GM18505 (cell line): ENCODE results near the gene RCC1.
"Not testable (repeated sequence)": the region's sequence is repeated elsewhere in the genome, so short reads cannot be mapped to it uniquely, and the experiment has no call there.

Experiments used
- ATAC-seq: cut with Tn5 transposase; IDR thresholded peaks from one replicate; pipeline ENCODE4 v1.9.1; 2021; ENCODE audit not compliant: unreplicated experiment
- POLR2A ChIP-seq: IDR thresholded peaks from 4 replicates; pipeline ENCODE4 v1.6.1; 2011; ENCODE audit warnings: borderline replicate concordance; ENCODE audit not compliant: insufficient read depth, insufficient read length; ENCODE audit errors: extremely low read depth

The RCC1 gene

DNA sequence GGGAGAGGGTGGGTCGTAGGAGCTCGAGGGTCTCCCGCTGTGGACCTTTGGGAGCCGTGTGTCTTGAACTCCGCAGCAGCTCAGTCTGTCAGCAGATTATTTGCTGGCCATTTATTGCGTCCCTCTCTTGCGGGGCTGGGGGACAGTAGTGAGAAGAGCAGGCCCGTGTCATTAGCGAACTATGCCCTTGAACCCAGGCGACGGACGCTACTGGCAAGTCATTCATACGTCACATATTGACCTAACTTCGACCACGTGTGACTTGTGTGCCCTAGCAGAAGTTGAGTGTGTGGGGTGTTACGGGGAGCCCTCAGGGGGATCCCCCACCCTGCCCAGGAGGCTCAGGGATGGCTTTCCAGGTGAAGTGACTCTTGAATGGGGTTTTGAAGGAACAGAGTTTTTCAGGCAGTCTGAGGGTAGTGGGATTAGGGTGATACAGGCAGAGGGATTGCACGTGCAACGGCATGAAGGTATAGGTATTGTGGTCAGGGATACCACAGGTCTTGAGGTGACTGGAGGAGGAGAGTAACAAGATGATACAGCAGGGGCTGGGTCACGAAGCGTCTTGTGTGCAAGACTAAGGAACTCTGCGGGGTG lies 13.0 kb downstream of the RCC1 start:
- peak; percentile 9 for ATAC-seq
- TF ChIP-seq POLR2A = no peak

DNA sequence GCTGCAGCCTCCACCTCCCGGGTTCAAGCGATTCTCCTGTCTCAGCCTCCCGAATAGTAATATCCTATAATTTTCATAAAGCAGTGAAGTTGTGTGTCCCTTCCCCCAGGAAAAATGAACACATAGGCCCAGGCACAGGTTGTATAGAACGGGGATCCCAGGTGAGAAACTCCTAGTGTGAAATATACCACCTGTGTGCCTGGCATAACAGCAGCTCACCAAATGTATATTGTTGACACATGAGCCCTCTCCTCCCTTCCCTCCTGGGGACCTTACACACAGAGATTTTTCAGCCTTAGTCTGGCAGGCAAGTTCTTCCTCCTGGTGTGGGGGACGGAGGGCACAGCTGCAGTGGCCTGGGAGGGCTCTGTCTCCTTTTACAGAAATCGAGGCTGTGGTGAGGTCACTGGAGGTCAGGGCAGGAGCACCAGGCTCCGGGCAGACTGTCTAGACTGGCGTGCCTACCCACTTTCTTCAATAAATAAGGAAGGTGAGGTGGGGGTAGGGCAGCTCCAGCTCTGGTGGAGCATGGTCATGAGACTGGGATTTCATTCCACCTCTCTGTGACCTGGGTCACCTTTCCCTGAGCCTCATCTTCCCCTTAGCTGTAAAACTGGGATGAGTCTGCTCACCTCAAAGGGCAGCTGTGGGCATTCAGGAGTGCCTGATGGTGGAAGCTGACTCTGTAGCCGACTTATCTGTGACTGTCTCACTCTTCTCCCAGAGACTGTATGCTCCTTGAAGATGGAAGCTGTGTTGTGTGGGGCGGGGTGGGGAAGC lies 14.3 kb downstream of the RCC1 start:
- no peak for TF ChIP-seq POLR2A
- no peak for ATAC-seq

DNA sequence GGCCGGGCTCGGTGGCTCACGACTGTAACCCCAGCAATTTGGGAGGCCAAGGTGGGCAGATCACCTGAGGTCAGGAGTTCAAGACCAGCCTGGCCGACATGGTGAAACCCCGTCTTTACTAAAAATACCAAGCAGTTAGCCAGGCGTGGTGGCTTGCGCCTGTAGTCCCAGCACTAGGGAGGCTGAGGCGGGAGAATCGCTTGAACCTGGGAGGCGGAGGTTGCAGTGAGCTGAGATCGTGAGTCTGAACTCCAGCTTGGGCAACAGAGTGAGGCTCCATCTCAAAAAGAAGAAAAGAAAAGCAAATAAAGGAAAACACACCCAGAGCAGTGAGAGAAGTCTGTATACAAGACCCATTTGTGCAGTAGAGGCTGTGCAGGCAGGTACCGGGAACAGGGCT lies 15.0 kb downstream of the RCC1 start:
- not testable (repeated sequence) for ATAC-seq

DNA sequence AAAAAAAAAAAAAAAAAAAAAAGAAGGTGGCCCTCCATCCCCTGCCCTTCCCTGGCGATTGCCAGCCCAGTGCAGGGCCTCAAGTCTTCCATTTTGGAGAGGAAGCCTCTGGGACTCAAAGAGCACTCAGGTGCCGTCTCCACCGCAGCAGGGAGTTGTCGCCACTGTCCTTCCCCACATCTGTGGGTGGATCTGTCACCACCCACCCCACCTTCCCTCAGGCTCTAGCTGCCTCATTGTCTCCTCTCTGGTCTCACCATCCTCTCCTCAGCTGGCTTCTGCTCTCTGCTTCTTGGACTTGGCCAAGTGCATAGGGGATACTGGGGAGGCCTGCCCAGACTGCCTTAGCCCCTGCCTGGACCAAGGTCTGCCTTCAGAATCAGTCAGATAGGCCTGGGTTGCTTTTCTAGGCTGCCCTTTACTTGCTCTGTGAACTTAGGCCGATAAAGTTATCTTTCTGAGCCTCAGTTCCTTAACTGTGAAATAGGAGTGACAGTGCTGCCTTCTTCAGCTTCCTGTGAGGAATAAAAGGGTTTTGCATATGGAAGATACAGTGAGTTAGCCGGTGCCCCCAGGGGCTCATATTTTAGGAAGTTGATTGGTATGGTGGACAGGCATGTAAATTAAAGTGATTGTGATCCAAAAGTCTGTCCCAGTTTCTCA lies 15.8 kb downstream of the RCC1 start:
- TF ChIP-seq POLR2A = no peak
- no peak for ATAC-seq

DNA sequence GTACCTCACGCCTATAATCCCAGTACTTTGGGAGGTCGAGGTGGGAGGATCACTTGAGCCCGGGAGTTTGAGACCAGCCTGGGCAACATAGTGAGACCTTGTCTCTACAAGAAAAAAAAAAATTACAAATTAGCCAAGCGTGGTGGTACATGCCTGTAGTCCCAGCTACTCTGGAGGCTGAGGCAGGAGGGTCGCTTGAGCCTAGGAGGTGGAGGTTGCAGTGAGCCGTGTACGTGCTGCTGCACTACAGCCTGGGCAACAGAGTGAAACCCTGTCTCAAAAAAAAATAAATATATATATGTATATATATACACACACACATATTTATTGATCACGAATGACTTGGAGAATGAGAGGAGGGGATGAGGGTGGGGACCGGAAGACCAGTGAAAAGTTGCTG lies 16.7 kb downstream of the RCC1 start:
- not testable (repeated sequence) for ATAC-seq

DNA sequence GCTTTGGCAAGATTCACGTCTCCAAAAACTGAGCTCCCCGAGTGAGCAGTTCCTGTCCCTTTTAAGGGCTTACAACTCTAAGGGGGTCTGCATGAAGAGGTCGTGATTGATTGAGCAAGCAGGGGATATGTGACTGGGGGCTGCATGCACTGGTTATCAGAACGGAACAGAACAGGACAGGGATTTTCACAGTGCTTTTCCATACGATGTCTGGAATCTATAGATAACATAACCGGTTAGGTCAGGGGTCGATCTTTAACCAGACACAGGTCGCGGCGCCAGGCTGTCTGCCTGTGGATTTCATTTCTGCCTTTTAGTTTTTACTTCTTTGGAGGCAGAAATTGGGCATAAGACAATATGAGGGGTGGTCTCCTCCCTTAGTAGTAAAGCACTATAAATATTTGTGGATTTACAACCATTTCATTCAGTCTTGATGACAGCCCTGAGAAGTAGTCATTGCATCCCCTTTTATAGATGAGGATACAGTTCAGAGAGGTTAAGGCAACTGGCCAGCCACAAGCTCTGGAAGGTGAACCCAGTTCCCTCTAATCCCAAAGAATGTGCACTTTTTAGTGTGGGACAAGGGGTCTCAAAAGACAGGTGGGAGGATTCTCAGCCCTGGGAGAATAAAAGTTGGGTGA lies 19.3 kb downstream of the RCC1 start:
- not testable (repeated sequence) for ATAC-seq

DNA sequence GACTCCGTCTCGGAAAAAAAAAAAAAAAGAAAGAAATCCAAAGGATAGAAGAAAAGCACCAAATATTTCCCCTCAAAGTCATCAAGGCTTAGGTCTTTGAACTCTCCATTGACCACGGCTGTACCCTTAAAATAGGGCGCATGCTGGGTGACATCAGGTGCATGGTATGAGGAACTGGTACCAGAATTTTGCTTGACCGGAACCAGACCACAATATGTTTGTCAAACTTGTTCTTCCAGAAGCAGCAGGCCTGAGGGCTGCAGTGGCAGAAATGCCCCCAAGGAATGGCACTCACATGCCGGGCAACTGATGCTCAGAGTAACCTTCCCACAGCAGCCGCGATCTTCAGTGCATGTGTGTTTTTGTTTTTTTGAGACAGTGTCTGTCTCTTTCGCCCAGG lies 21.0 kb downstream of the RCC1 start:
- ATAC-seq = no peak
- TF ChIP-seq POLR2A = no peak

DNA sequence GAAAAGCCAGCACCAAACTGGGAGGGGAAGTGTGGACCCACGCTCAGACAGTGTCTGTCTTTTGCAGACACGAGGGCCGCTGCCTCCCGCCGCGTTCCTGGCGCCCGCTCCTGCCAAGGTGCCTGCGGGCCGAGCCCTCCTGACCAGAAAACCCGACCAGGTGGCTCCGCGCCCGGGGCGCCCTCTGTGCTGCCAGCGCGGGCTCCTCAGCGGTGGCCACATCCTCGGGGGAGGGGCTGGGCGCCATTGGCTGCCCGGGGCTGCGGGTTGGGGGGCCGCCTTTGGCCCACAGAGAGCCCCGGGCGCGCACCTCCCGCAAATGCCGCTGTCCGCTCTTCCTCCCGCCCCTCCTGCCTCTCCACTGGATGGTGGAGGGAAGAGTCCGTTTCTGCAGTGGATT lies 24.6 kb downstream of the RCC1 start:
- no peak for ATAC-seq
- TF ChIP-seq POLR2A = no peak

DNA sequence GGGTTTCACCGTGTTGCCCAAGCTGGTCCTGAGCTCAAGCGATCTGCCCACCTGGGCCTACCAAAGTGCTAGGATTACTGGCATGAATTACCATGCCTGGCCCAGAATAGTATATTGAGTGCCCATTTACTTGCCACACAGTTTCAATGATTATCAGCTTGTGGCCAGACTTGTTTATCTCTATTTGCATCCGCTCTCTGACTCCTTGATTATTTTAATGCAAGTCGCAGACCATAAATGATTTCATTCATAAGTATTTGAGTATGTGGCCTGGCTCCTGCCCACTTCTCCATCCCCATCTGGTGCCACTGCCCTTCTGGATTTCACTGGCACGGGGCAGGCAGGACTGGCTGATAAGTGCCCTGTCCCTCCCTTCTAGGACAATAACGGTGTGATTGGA lies 28.8 kb downstream of the RCC1 start:
- TF ChIP-seq POLR2A = no peak

DNA sequence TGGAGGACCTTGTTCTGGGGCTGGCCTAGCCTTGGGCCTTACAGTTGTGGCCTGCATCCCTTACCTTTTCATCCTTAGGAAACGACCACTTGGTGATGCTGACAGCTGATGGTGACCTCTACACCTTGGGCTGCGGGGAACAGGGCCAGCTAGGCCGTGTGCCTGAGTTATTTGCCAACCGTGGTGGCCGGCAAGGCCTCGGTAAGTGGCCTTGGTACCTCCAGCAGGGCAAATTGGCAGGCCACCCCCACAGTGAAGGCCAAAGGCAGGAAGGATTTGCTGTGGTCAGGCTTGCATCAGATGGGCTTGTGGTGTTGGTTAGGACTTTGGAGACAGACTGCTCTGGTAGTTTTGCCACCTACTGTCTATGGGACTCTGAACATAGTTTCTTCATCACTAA lies 29.3 kb downstream of the RCC1 start:
- no peak for TF ChIP-seq POLR2A

More for the DNA sequence above, 28.8 kb downstream of the RCC1 start:
- no peak for ATAC-seq

DNA sequence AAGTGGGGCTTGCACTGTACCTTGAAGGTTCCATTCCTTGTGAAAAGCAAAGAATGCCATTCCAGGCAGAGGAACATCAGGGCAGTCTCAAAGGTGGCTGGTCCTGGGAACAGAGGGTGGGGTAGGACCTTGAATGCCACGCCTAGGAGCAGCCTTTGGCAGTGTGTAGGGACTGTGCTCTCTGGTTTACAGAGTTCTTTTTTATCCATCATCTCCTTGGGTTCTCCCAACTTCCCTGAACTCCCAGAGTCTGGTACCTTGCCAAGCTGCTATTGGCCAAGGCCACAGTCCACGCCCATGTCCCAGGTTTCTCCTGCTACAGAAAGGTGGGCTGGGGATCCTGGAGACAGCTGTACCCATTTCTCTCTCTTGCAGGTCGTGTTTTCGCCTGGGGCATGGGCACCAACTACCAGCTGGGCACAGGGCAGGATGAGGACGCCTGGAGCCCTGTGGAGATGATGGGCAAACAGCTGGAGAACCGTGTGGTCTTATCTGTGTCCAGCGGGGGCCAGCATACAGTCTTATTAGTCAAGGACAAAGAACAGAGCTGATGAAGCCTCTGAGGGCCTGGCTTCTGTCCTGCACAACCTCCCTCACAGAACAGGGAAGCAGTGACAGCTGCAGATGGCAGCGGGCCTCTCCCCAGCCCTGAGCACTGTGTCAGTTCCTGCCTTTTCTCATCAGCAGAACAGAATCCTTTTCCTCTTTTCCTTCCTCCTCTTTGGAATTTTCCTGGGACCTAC lies 31.8 kb downstream of the RCC1 start:
- no peak for TF ChIP-seq POLR2A
- no peak for ATAC-seq

More for the DNA sequence above, 29.3 kb downstream of the RCC1 start:
- no peak for ATAC-seq

DNA sequence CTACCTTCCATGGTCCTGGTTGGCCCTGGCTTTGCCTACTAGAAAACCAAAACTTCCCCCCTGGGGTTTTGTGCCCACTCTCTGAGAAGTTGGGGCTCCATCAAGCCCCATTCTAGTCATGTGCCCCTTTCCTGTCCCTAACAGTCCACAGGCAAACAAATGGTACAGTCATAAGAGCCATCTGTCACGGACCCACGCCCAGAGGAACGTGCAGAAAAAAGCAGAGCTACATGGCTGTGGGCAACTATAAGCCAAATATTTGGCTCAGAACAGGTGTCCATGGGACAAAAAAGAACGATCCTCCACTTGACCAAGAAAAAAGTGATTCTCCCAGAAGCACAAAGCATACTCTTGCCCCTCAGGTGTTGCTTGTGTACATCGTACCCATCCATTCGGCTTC lies 32.4 kb downstream of the RCC1 start:
- no peak for TF ChIP-seq POLR2A
- no peak for ATAC-seq

DNA sequence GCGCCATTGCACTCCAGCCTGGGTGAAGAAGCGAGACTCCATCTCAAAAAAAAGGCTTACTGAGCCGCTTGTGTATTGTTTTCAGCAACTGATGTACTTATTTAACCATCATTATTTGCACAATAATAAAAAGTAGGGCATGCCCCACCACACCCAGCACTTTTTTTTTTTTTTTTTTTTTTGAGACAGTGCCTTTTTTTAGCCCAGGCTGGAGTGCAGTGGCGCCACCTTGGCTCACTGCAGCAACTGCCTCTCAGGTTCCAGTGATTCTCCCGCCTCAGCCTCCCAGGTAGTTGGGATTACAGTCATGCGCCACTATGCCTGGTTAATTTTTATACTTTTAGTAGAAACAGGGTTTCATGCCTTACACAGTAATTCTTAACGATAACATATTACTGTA lies 34.8 kb downstream of the RCC1 start:
- no peak for TF ChIP-seq POLR2A
- ATAC-seq = no peak

DNA sequence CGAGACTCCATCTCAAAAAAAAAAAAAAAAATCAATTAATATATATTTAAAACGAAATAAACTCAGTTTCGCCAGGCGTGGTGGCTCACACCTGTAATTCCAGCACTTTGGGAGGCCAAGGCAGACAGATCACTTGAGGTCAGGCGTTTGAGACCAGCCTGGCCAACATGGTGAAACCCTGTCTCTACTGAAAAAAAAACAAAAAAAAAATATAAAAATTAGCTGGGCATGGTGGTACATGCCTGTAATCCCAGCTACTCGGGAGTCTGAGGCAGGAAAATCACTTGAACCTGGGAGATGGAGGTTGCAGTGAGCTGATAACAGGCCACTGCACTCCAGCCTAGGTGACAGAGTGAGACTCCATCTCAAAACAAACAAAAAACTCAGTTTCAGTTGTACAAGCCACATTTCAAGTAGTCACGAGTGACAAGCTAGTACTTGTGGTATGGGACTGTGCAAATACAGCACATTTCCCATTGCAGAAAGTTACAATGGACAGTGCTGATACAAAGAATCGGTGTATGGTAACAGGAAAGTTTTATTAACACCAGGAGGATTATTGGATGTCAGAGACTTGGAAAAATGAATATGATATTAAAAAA lies 35.7 kb downstream of the RCC1 start:
- not testable (repeated sequence) for ATAC-seq
